Hepatocyte (in vitro differentiated cells): ENCODE data around the gene ETV6. TPM values are rescaled to one million over a fixed set of nuclear protein-coding genes. Genes with fewer than 3 reads are reported as not detected.

Experiments
- DNase-seq: peaks from one replicate; pipeline ENCODE4 v3.0.0-alpha.2; 2016; ENCODE audit warnings: low spot score
- H2AFZ ChIP-seq: fragments of 200-600 bp; sonication (generic); 2 replicates; pipeline ENCODE4 v1.6.0; 2016; ENCODE audit warnings: antibody characterized with exemption, mild to moderate bottlenecking
- H3K27ac ChIP-seq: fragments of 200-600 bp; sonication (generic); 2 replicates; pipeline ENCODE4 v1.5.1; 2016; ENCODE audit warnings: mild to moderate bottlenecking
- H3K27me3 ChIP-seq: fragments of 200-600 bp; sonication (generic); 2 replicates; pipeline ENCODE4 v1.6.1; 2016
- H3K36me3 ChIP-seq: fragments of 200-600 bp; sonication (generic); replicated peaks from 2 replicates; pipeline ENCODE4 v1.5.1; 2016; ENCODE audit warnings: low read depth; ENCODE audit not compliant: insufficient read depth
- H3K4me1 ChIP-seq: fragments of 200-600 bp; sonication (generic); 2 replicates; pipeline ENCODE4 v1.5.1; 2016; ENCODE audit warnings: mild to moderate bottlenecking, moderate library complexity; ENCODE audit not compliant: insufficient read depth
- H3K4me2 ChIP-seq: fragments of 200-600 bp; sonication (generic); 2 replicates; pipeline ENCODE4 v1.6.0; 2016
- H3K4me3 ChIP-seq: fragments of 200-600 bp; sonication (generic); 2 replicates; pipeline ENCODE4 v1.5.1; 2016; ENCODE audit warnings: mild to moderate bottlenecking
- H3K79me2 ChIP-seq: fragments of 200-600 bp; sonication (generic); 2 replicates; pipeline ENCODE4 v1.6.0; 2017; ENCODE audit warnings: mild to moderate bottlenecking
- H3K9me2 ChIP-seq: fragments of 200-600 bp; sonication (generic); replicated peaks from 2 replicates; pipeline ENCODE4 v1.6.0; 2017; ENCODE audit warnings: mild to moderate bottlenecking; ENCODE audit not compliant: insufficient read depth
- H3K9me3 ChIP-seq: fragments of 200-600 bp; sonication (generic); 2 replicates; pipeline ENCODE4 v1.5.1; 2016; ENCODE audit warnings: low read depth, mild to moderate bottlenecking
- H4K20me1 ChIP-seq: fragments of 200-600 bp; sonication (generic); 2 replicates; pipeline ENCODE4 v1.6.0; 2016; ENCODE audit warnings: mild to moderate bottlenecking; ENCODE audit not compliant: insufficient read depth, poor library complexity, severe bottlenecking
- EZH2 ChIP-seq: fragments of 200-600 bp; sonication (generic); IDR thresholded peaks from 2 replicates; pipeline ENCODE4 v1.6.1; 2016; ENCODE audit warnings: antibody characterized with exemption, mild to moderate bottlenecking, borderline replicate concordance
- EZH2phosphoT487 ChIP-seq: fragments of 200-600 bp; sonication (generic); IDR thresholded peaks from one replicate; pipeline ENCODE4 v1.6.1; 2018; ENCODE audit warnings: antibody characterized with exemption, mild to moderate bottlenecking, low read depth, moderate library complexity; ENCODE audit not compliant: unreplicated experiment, severe bottlenecking
- WGBS: methylation state at CpG from one replicate; pipeline ENCODE4 v1.1.6; 2016; ENCODE audit warnings: low lambda C conversion rate; ENCODE audit errors: missing lambda C conversion rate; 5-methylcytosine and 5-hydroxymethylcytosine counted together
- polyA plus RNA-seq: library from polyadenylated mRNA; unstranded; fragments of >200 nt; fragmentation: Nextera tagmentation; extraction: Ambion mirVana; gene quantifications from 2 replicates; pipeline ENCODE4 v1.2.1, GENCODE V29; 2016
- total RNA-seq: library from RNA; depleted of rRNA; stranded (reverse); fragments of >200 nt; gene quantifications from 2 replicates; pipeline ENCODE4 v1.2.3, GENCODE V29; 2014
- TF ChIP-seq, protein P1 (sequence below): fragments of 200-600 bp; sonication (generic); IDR thresholded peaks from 2 replicates; pipeline ENCODE4 v1.5.1; 2016; ENCODE audit warnings: antibody characterized with exemption, mild to moderate bottlenecking; ENCODE audit not compliant: poor library complexity

ETV6 gene
- total and polyA plus RNA-seq, 2 experiments from 2014 or later: 8.0 to 9.7 TPM

GRCh38 chr12:11798006-11798708 is 148.7 kb downstream of the ETV6 start:
- Histone ChIP-seq H3K36me3 (no peaks in the 10 kb centered on the region), H3K4me3 (no peak overlapping the region), H3K79me2 (peaks cover 7% of the 10 kb centered on the region), H3K9me2 (no peaks in the 10 kb centered on the region), H4K20me1 (no peaks in the 10 kb centered on the region), H3K4me1 (peaks cover 19% of the 10 kb centered on the region), H3K9me3 (no peaks in the 10 kb centered on the region), H2AFZ (no peak overlapping the region), H3K27ac (peak overlapping the region; percentile 15), H3K27me3 (no peaks in the 10 kb centered on the region), H3K4me2 (no peak overlapping the region)
- DNase-seq: no peak
- 74% methylated on average over 7 of the region's 7 CpGs for WGBS
- no peak for TF ChIP-seq EZH2phosphoT487
- no peak for TF ChIP-seq EZH2
- TF ChIP-seq, protein P1, sequence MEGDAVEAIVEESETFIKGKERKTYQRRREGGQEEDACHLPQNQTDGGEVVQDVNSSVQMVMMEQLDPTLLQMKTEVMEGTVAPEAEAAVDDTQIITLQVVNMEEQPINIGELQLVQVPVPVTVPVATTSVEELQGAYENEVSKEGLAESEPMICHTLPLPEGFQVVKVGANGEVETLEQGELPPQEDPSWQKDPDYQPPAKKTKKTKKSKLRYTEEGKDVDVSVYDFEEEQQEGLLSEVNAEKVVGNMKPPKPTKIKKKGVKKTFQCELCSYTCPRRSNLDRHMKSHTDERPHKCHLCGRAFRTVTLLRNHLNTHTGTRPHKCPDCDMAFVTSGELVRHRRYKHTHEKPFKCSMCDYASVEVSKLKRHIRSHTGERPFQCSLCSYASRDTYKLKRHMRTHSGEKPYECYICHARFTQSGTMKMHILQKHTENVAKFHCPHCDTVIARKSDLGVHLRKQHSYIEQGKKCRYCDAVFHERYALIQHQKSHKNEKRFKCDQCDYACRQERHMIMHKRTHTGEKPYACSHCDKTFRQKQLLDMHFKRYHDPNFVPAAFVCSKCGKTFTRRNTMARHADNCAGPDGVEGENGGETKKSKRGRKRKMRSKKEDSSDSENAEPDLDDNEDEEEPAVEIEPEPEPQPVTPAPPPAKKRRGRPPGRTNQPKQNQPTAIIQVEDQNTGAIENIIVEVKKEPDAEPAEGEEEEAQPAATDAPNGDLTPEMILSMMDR: no peak

- WGBS: 70% methylated on average over 4 of the region's 4 CpGs
- no peak overlapping the region for H2AFZ ChIP-seq
- H3K27me3 ChIP-seq: no peaks in the 10 kb centered on the region
- H3K79me2 ChIP-seq: peaks cover 6% of the 10 kb centered on the region
- H3K4me2 ChIP-seq: no peak overlapping the region
- no peaks in the 10 kb centered on the region for H3K9me3 ChIP-seq
- H4K20me1 ChIP-seq: no peaks in the 10 kb centered on the region
- DNase-seq: no peak
- no peaks in the 10 kb centered on the region for H3K36me3 ChIP-seq
- TF ChIP-seq, protein P1: no peak
- TF ChIP-seq EZH2phosphoT487 (no peak), EZH2 (no peak)
- H3K4me1 ChIP-seq: peaks cover 16% of the 10 kb centered on the region
- H3K9me2 ChIP-seq: no peaks in the 10 kb centered on the region
- no peak overlapping the region for H3K4me3 ChIP-seq
- H3K27ac ChIP-seq: no peak overlapping the region
These were observed 149.5 kb downstream of the ETV6 start for GRCh38 chr12:11798856-11799501.

GRCh38 chr12:11799502-11799873 is 150.0 kb downstream of the ETV6 start:
- no peak overlapping the region for H3K4me3 ChIP-seq
- H4K20me1 ChIP-seq: no peaks in the 10 kb centered on the region
- H3K4me1 ChIP-seq: peaks cover 11% of the 10 kb centered on the region
- no peaks in the 10 kb centered on the region for H3K9me3 ChIP-seq
- no peak overlapping the region for H3K4me2 ChIP-seq
- H3K27me3 ChIP-seq: no peaks in the 10 kb centered on the region
- 97% methylated on average over 8 of the region's 8 CpGs for WGBS
- no peak overlapping the region for H2AFZ ChIP-seq
- no peak for TF ChIP-seq EZH2
- TF ChIP-seq EZH2phosphoT487: no peak
- TF ChIP-seq, protein P1: no peak
- H3K36me3 ChIP-seq: no peaks in the 10 kb centered on the region
- no peak overlapping the region for H3K27ac ChIP-seq
- peaks cover 6% of the 10 kb centered on the region for H3K79me2 ChIP-seq
- DNase-seq: no peak
- no peaks in the 10 kb centered on the region for H3K9me2 ChIP-seq
